ENCODE data around the gene PAQR5.
"Not testable (repeated sequence)": the region's sequence is repeated elsewhere in the genome, so short reads cannot be mapped to it uniquely, and the experiment has no call there.

PAQR5 gene, protein sequence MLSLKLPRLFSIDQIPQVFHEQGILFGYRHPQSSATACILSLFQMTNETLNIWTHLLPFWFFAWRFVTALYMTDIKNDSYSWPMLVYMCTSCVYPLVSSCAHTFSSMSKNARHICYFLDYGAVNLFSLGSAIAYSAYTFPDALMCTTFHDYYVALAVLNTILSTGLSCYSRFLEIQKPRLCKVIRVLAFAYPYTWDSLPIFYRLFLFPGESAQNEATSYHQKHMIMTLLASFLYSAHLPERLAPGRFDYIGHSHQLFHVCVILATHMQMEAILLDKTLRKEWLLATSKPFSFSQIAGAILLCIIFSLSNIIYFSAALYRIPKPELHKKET

GRCh38 chr15:69298697-69299441 lies at the start of gene PAQR5:
PAQR5 (plus strand) TSS chr15:69298912; CDS start chr15:69360081, 61,169 bp downstream.
- no peak for FAIRE-seq

GRCh38 chr15:69253156-69253555 lies 45.6 kb upstream of the PAQR5 start:
- no peak for FAIRE-seq

DNA sequence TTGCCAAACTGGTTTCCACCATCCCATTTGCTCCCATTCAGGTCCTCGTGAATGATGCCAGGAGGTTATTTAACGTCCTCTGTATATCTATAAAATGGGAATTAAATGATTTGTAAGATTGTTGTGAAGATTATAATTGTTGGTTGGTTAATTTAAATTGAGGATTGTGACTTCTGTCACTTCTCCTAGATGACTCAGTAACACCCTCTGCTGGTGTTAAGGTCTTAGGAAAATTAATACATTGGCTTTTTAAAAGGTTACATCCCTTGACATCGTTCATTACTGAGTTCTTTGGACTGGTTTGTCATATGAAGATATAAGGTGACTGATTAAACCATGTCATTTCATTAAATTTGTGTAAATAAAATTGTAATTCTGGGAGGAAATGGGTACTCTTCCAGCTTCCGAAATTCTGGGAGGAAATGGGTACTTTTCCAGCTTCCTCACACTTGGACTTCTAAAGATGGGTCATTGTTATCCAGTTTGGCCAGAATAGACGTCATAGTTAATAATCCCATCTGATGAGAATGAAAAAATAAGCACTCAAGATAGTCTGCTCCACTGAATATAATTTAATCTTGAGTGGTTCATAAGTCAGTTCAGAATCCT lies 33.3 kb upstream of the PAQR5 start:
- peak; percentile 11 for FAIRE-seq

- no peak for FAIRE-seq
These were observed 27.5 kb upstream of the PAQR5 start for GRCh38 chr15:69271217-69271616.

DNA sequence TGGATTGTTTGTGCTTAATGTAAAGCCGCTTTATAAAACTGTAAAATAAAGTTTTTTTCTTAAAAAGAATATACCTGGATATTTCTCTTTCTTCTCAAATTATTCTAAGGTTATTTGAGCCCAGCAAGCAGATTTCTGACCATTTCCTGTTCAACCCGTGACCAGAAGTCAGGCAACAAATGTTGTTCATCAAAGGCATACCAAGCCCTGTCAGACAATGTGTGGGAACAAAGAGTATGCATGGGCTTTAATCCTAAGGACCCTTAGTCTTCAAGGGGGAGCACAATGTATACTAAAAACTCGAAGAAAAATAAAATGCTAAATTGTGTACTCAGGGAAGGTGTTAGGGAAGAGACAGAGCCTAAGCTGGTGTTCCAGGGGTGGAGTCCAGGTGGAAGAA lies 26.6 kb upstream of the PAQR5 start:
- no peak for FAIRE-seq

- no peak for FAIRE-seq
These were observed 25.8 kb upstream of the PAQR5 start for GRCh38 chr15:69272891-69273290.

- FAIRE-seq, result no peak
These were observed 23.5 kb upstream of the PAQR5 start for GRCh38 chr15:69275074-69275670.

DNA sequence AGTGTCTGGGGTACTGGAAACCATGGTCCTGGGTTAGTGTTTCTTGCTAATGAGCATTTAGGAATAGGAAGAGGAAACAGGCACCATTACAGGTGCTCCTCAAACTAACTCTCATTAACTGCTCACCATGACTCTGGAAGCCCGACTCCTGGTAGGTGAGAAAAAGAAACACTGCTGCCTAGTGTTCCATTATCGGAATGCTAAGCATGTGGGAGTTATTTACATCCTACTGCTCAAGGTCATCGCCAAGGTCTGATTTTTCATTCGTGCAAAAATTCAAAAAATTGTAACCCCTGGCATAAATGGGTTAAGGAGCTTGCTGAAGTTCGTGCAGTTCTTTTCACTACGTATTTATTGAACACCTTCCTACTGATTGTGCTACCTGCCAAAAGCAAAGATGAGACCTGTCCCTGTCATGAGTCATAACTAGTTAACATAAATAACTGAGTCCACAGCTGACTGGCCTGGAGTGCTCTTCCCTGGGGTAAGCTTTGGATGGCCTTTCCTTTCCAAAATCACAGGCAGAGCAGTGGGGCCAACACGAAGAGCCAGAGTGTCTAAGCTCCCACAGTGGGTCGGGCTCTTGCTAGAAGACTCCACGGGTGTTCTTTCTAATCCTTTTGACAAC lies 22.7 kb upstream of the PAQR5 start:
- no peak for FAIRE-seq

- no peak for FAIRE-seq
These were observed 21.4 kb upstream of the PAQR5 start for GRCh38 chr15:69277316-69277715.

DNA sequence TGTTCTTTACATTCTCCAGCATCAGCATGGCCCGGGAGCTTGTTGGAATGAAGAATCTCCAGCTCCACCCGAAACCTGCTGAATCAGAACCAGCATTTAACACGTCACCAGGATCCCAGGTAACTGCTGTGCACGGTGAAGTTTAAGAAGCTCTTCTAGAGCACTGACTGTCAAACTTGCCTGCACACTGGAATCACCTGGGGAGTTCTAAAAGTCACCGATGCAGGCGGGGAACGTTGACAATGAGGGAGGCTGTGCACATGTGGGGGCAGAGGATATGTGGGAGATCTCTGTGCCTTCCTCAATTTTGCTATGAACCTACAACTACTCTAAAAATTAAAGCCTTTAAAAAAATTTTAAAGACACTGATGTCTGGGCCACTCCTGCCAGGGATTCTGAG lies 19.1 kb upstream of the PAQR5 start:
- FAIRE-seq, result no peak

DNA sequence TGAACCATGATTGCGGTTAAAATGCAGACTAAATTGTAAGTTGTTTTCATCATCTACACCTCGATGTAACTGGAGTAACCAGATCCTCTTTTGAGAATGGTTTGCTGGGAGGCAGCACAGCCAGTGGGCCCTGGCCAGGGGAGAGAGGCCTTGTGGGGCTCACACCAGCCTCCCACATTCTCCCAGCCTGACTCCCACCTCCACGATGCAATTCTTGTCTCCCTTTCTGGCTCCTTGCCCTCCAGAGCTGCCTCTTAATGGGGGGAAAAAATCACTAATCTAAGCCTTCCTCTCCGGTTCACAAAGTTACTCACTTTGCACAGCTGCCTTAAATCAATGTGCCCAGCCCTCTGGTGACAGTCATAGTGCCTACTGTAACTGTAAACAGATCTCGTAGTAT lies 17.9 kb upstream of the PAQR5 start:
- FAIRE-seq, result no peak

DNA sequence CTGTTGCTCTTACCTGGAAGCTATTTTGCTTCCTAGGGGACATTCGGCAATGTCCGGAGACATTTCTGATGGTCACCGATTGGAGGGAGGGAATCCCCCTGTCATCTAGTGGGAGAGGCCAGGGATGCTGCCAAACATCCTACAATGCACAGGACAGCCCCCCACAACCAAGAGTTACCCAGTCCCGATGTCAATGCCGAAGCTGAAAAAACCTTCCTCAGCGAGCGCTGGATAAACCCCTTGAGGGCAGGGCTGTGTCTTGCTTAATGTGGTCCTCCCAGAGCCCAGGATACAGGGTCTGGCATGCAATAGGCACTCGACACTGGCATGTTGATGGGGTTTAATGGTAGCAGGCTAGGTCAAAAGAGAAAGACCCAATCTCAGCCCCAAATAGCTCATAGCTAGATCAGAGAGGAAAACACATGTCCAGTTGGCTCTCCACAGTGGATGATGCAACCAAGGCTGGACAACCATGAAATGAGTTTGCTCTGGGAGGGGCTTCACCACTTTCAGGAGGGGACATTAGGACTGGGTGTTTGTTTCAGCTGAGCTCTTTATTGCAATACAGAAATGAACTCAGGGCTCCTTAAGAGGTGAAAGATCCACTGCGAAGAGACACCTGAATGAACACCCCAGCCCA lies 16.5 kb upstream of the PAQR5 start:
- FAIRE-seq, result no peak

DNA sequence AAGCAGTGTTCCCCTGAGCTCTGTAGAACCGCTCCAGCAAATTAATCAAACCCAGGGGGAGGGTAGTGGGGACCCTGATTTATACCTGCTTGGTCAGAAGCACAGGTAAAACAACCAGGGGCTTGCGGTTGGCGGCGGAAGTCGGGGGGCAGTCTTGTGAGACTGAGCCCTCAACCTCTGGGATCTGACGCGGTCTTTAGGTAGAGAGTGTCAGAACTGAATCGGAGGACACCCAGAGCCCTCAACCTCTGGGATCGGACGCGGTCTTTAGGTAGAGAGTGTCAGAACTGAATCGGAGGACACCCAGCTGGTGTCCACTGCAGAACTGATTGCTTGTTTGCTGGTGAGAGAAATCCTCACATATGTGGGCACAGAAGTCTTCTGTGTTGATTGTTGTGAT lies 12.9 kb upstream of the PAQR5 start:
- FAIRE-seq, result no peak

DNA sequence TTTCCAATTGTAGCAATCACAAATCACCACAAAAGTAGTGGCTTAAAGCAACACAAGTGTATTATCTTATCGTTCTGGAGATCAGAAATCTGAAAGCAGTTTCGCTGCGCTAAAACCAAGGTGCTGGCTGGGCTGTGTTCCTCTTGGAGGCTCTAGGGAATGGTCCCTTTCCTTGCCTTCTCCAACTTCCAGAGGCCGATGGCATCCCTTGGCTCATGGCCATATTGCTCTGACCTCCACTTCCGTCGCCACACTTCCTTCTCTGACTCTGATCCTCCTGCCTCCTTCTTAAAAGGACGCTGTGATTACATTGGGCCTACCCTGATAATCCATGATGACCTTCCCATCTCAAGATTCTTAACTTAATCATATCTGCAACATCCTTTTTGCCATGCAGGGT lies 10.7 kb upstream of the PAQR5 start:
- no peak for FAIRE-seq

DNA sequence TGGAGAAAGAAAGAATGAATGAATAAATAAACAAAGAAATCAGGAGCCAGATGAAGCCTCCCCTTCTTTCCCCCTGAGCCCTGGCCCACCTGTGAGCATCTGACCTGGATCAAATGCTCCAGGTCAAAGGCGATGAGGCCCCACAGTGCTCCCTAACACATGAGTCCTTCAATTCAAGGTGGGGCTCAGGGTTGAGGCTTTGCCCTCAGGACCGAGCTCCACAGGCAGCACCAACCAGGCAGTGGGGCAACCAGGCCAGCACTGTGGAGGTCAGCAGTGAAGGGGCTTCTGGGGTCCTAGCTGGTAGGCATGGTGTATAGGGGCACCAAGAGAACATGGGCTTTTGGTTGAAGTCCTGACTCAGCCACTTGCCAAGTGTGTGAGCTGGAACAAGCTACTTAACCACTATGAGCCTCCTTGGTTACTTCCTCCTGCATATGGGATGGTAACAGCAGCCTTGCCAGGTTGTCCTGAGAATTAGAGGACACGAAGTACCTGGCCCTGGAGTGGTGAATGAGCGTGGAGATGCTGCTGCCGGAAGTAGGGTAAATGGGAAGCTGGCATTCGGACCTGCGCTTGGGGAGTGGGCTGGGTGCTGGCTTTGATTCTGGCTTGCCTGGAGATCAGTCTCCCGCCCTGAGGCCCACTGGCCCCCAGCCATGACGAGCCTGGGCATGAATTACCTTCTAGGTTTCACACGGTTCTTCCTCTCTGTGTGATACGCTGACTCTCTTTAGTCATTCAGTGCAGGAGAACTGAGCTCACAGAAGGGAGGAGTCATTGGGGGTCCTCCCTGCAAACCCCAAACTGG lies 10.0 kb upstream of the PAQR5 start:
- no peak for FAIRE-seq

GRCh38 chr15:69289342-69290146 lies 9.2 kb upstream of the PAQR5 start:
- no peak for FAIRE-seq

GRCh38 chr15:69290346-69291164 lies 8.2 kb upstream of the PAQR5 start:
- FAIRE-seq, result no peak

DNA sequence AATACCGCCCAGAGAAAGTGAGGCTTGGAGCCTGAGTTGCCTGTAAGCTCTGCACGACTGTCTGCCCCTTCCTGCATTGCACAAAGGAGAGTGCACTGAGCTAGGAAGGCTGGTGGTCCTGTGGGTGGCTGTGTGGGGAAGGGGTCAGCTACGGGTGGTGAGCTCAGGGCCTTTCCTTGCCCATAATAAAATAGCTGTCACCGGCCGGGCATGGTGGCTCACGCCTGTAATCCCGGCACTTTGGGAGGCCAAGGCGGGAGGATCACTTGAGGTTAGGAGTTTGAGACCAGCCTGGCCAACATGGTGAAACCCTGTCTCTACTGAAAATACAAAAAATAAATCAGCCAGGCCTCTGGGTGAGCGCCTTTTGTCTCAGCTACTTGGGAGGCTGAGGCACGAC lies 7.1 kb upstream of the PAQR5 start:
- not testable (repeated sequence) for FAIRE-seq

- no peak for FAIRE-seq
These were observed 5.8 kb upstream of the PAQR5 start for GRCh38 chr15:69292826-69293420.

All from A204.1 (cell line).